Activated CD4-positive, alpha-beta T cell treated with anti-CD3 and anti-CD28 coated beads, Interleukin-10, Interleukin-2, amounts not matched to agents 100 ng/mL and 50 ng/mL, durations not matched to agents 16 hours and 8 hours (primary cell): Measurements from ENCODE around the gene CASP3.
A peak's percentile ranks its signal among the peaks of the same experiment; 100 is the strongest.
"Not testable (repeated sequence)": the region's sequence is repeated elsewhere in the genome, so short reads cannot be mapped to it uniquely, and the experiment has no call there.

Experiments
- DNase-seq: peaks from one replicate; pipeline ENCODE4 v3.0.0-alpha.2; 2020

The CASP3 gene

GRCh38 chr4:184591747-184592270 is 57.4 kb downstream of the CASP3 start:
- not testable (repeated sequence) for DNase-seq

GRCh38 chr4:184591070-184591677 is 58.1 kb downstream of the CASP3 start:
- DNase-seq, result no peak

GRCh38 chr4:184590196-184590595 is 59.1 kb downstream of the CASP3 start:
- no peak for DNase-seq

GRCh38 chr4:184588893-184589292 is 60.4 kb downstream of the CASP3 start:
- no peak for DNase-seq

GRCh38 chr4:184587701-184588100 is 61.5 kb downstream of the CASP3 start:
- no peak for DNase-seq

- no peak for DNase-seq
These were observed 62.0 kb downstream of the CASP3 start for GRCh38 chr4:184587221-184587620.

- DNase-seq, result peak; percentile 21
These were observed 65.3 kb downstream of the CASP3 start for GRCh38 chr4:184583738-184584502.
